PC-3 (cell line): ENCODE results near the gene DST. TPM values are rescaled to one million over a fixed set of nuclear protein-coding genes. Genes with fewer than 3 reads are reported as not detected.

Source experiments
- ATAC-seq: fragments of 200-7000 bp; cut with Tn5 transposase; 2 replicates; pipeline ENCODE4 v1.9.1; 2020; ENCODE audit warnings: mild to moderate bottlenecking, moderate library complexity
- BruUV-seq: library from RNA; stranded (reverse); fragments of 400-500 nt; replicated peaks from 2 replicates; lab custom pipeline; 2021; lab: Mats Ljungman, UMichigan
- CTCF ChIA-PET: fragments of 300-600 bp; sonication (Branson Sonifier 250); formaldehyde crosslinking; loops from one replicate; lab custom pipeline; 2022; ENCODE audit warnings: antibody characterized with exemption; lab: Charles Lee
- POLR2A ChIA-PET: fragments of 300-600 bp; sonication (Branson Sonifier 250); formaldehyde crosslinking; loops from one replicate; lab custom pipeline; 2022; ENCODE audit warnings: antibody characterized with exemption; ENCODE audit not compliant: unreplicated experiment; lab: Charles Lee
- DNase-seq: peaks from one replicate; pipeline ENCODE4 v3.0.0-alpha.2; 2015
- H2AFZ ChIP-seq: fragments of 300-600 bp; sonication (generic); 2 replicates; pipeline ENCODE4 v1.6.0; 2016; ENCODE audit warnings: antibody characterized with exemption, low read length
- H3F3A ChIP-seq: fragments of 300-600 bp; sonication (generic); one replicate; pipeline ENCODE4 v1.6.0; 2017; ENCODE audit warnings: antibody characterized with exemption, low read length, control low read depth, mild to moderate bottlenecking; ENCODE audit not compliant: unreplicated experiment
- H3K27ac ChIP-seq: fragments of 300-600 bp; sonication (generic); 2 replicates; pipeline ENCODE4 v1.5.1; 2016; ENCODE audit warnings: mild to moderate bottlenecking, low read length
- H3K27me3 ChIP-seq: fragments of 300-600 bp; sonication (generic); 2 replicates; pipeline ENCODE4 v1.6.1; 2016; ENCODE audit warnings: low read length, mixed read lengths
- H3K36me3 ChIP-seq: fragments of 300-600 bp; sonication (generic); 2 replicates; pipeline ENCODE4 v1.6.1; 2016; ENCODE audit warnings: low read depth, mixed run types, low read length, mixed read lengths
- H3K4me1 ChIP-seq: fragments of 300-600 bp; sonication (generic); 2 replicates; pipeline ENCODE4 v1.5.1; 2016; ENCODE audit warnings: low read length; ENCODE audit not compliant: insufficient read depth
- H3K4me2 ChIP-seq: fragments of 300-600 bp; sonication (generic); 2 replicates; pipeline ENCODE4 v1.6.0; 2016; ENCODE audit warnings: low read length
- H3K4me3 ChIP-seq: fragments of 300-600 bp; sonication (generic); 2 replicates; pipeline ENCODE4 v1.5.1; 2016; ENCODE audit warnings: mild to moderate bottlenecking, low read length, mixed read lengths
- H3K79me2 ChIP-seq: fragments of 300-600 bp; sonication (generic); 2 replicates; pipeline ENCODE4 v1.6.1; 2017; ENCODE audit warnings: low read length, mixed read lengths
- H3K9ac ChIP-seq: fragments of 300-600 bp; sonication (generic); 2 replicates; pipeline ENCODE4 v1.6.0; 2016; ENCODE audit warnings: mild to moderate bottlenecking, low read length
- H3K9me2 ChIP-seq: fragments of 300-600 bp; sonication (generic); replicated peaks from 2 replicates; pipeline ENCODE4 v1.6.1; 2016; ENCODE audit warnings: mixed run types, low read length, mixed read lengths
- H3K9me3 ChIP-seq: fragments of 300-600 bp; sonication (generic); 2 replicates; pipeline ENCODE4 v1.6.1; 2016; ENCODE audit warnings: low read length, mixed read lengths
- H4K20me1 ChIP-seq: fragments of 300-600 bp; sonication (generic); 2 replicates; pipeline ENCODE4 v1.6.1; 2016; ENCODE audit warnings: low read length, mixed read lengths
- EZH2 ChIP-seq: fragments of 300-600 bp; sonication (generic); IDR thresholded peaks from one replicate; pipeline ENCODE4 v1.6.1; 2017; ENCODE audit warnings: antibody characterized with exemption, mild to moderate bottlenecking, low read length; ENCODE audit not compliant: unreplicated experiment
- EZH2phosphoT487 ChIP-seq: fragments of 300-600 bp; sonication (generic); IDR thresholded peaks from 2 replicates; pipeline ENCODE4 v1.6.1; 2018; ENCODE audit warnings: mild to moderate bottlenecking, antibody characterized with exemption, low read length, borderline replicate concordance
- intact Hi-C: fragments of 100-400 bp; cut with micrococcal nuclease; formaldehyde crosslinking; loops from 2 replicates; pipeline ENCODE4 v1.9.0; 2023
- total RNA-seq: library from RNA; depleted of rRNA; stranded (reverse); fragments of >200 nt; gene quantifications from 2 replicates; pipeline ENCODE4 v1.2.3, GENCODE V29; 2014
- TF ChIP-seq, protein P1 (sequence below): fragments of 300-600 bp; sonication (generic); conservative IDR thresholded peaks from 2 replicates; pipeline ENCODE4 v1.5.1; 2017; ENCODE audit warnings: antibody characterized with exemption, low read depth, mild to moderate bottlenecking, low read length

DST gene
- total RNA-seq, 1 experiment from 2014 or later = 81.5 TPM

GRCh38 chr6:56683882-56684281 lies 41.2 kb upstream of the DST start:
- Histone ChIP-seq H3K9me2 (no peaks in the 10 kb centered on the region), H3K27ac (peak overlapping the region; percentile 91), H3K79me2 (peaks cover 46% of the 10 kb centered on the region), H3F3A (no peaks in the 10 kb centered on the region), H3K36me3 (no peaks in the 10 kb centered on the region), H3K4me3 (peak overlapping the region; percentile 48), H4K20me1 (no peaks in the 10 kb centered on the region), H2AFZ (no peak overlapping the region), H3K27me3 (no peaks in the 10 kb centered on the region), H3K4me2 (peak overlapping the region; percentile 72), H3K9ac (peak overlapping the region; percentile 20), H3K9me3 (no peaks in the 10 kb centered on the region), H3K4me1 (peaks cover 62% of the 10 kb centered on the region)
- ATAC-seq = peak; percentile 91
- no TSS peak for BruUV-seq
- intact Hi-C loops = loop anchor here (1.0 kb wide), 2 partner anchors 11 to 41 kb away; no protein-coding TSS in a partner anchor
- DNase-seq = peak; percentile 96
- POLR2A ChIA-PET = interaction anchor here (0.7 kb wide), 1 partner anchor 14 kb away, joined by 3 read pairs; no protein-coding TSS in a partner anchor
- TF ChIP-seq, protein P1, sequence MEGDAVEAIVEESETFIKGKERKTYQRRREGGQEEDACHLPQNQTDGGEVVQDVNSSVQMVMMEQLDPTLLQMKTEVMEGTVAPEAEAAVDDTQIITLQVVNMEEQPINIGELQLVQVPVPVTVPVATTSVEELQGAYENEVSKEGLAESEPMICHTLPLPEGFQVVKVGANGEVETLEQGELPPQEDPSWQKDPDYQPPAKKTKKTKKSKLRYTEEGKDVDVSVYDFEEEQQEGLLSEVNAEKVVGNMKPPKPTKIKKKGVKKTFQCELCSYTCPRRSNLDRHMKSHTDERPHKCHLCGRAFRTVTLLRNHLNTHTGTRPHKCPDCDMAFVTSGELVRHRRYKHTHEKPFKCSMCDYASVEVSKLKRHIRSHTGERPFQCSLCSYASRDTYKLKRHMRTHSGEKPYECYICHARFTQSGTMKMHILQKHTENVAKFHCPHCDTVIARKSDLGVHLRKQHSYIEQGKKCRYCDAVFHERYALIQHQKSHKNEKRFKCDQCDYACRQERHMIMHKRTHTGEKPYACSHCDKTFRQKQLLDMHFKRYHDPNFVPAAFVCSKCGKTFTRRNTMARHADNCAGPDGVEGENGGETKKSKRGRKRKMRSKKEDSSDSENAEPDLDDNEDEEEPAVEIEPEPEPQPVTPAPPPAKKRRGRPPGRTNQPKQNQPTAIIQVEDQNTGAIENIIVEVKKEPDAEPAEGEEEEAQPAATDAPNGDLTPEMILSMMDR = no peak
- TF ChIP-seq EZH2phosphoT487 = no peak
- no peak for TF ChIP-seq EZH2
- CTCF ChIA-PET = interaction anchor here (0.6 to 1.6 kb wide), 3 partner anchors 10 to 46 kb away, joined by 3 to 8 read pairs (median 4); no protein-coding TSS in a partner anchor

DNA sequence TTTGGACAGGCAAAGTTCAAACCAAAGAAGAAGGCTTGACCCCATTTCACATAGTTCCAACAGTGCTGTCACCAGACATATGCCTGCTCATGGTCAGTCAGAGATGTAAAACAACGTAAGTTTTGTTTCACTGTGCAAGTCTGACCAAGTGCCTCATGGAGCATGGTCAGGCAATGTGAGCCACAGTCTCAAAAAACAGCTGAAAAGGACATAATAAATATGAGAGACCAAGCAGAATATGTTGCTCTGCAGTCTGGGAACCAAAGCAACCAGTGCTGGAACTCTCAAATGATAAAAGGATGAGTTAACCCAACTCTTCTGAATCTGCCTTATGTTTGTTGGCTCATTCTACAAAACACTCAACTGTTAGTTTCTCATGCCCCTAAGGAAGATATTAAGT lies 39.9 kb upstream of the DST start:
- no TSS peak for BruUV-seq
- POLR2A ChIA-PET = no interaction called here
- peaks cover 44% of the 10 kb centered on the region for H3K79me2 ChIP-seq

More for the DNA sequence above, 39.9 kb upstream of the DST start:
- Histone ChIP-seq H3K4me1 (peaks cover 56% of the 10 kb centered on the region), H3K36me3 (no peaks in the 10 kb centered on the region), H3K9me3 (no peaks in the 10 kb centered on the region), H3K9ac (no peak overlapping the region), H3K4me2 (no peak overlapping the region), H2AFZ (no peak overlapping the region), H4K20me1 (no peaks in the 10 kb centered on the region), H3K4me3 (no peak overlapping the region), H3K27ac (peak overlapping the region; percentile 85; the same call in 1 of the 2 replicates), H3K9me2 (no peaks in the 10 kb centered on the region), H3K27me3 (no peaks in the 10 kb centered on the region), H3F3A (no peaks in the 10 kb centered on the region)
- ATAC-seq = no peak
- intact Hi-C loops = no loop called here
- CTCF ChIA-PET = no interaction called here
- no peak for DNase-seq
- TF ChIP-seq, protein P1 = no peak
- TF ChIP-seq EZH2 (no peak), EZH2phosphoT487 (no peak)
